H1 (cell line): ENCODE data around the gene MAFG. TPM values are rescaled to one million over a fixed set of nuclear protein-coding genes. Genes with fewer than 3 reads are reported as not detected.

Experiments used
- CTCF ChIA-PET: fragments of 300-600 bp; sonication (Branson Sonifier 250); formaldehyde crosslinking; loops from one replicate; lab custom pipeline; 2021; ENCODE audit not compliant: partially characterized antibody; lab: Charles Lee
- POLR2A ChIA-PET: fragments of 300-600 bp; sonication (Branson Sonifier 250); formaldehyde crosslinking; loops from one replicate; lab custom pipeline; 2021; ENCODE audit warnings: inconsistent platforms; ENCODE audit not compliant: partially characterized antibody; lab: Charles Lee
- DNase-seq, 2 experiments: peaks; one replicate each; pipeline versions ENCODE4 v3.0.0 to v3.0.0-alpha.2; 2010 to 2022; ENCODE audit warnings: low spot score in 2 of 2, low read depth in 1 of 2, mixed read lengths in 1 of 2
- FAIRE-seq: peaks from 2 replicates; lab custom pipeline; 2011; peaks lifted over from hg19 to GRCh38; lab: Jason Lieb, UNC
- H2AFZ ChIP-seq: 2 replicates; pipeline ENCODE4 v1.8.1; 2012; ENCODE audit warnings: low read length, inconsistent platforms
- H2AK5ac ChIP-seq: 2 replicates; pipeline ENCODE4 v1.6.1; 2013; ENCODE audit warnings: low read depth, low read length
- H2BK120ac ChIP-seq: replicated peaks from 2 replicates; pipeline ENCODE3; 2013; ENCODE audit warnings: low read depth, low read length, inconsistent platforms
- H2BK12ac ChIP-seq: 2 replicates; pipeline ENCODE4 v1.6.1; 2013; ENCODE audit warnings: low read depth, low read length
- H2BK15ac ChIP-seq: 2 replicates; pipeline ENCODE4 v1.6.1; 2013; ENCODE audit warnings: low read length
- H2BK20ac ChIP-seq: 2 replicates; pipeline ENCODE4 v1.6.1; 2013; ENCODE audit warnings: low read length
- H2BK5ac ChIP-seq: 2 replicates; pipeline ENCODE4 v1.6.1; 2013; ENCODE audit warnings: low read depth, low read length
- H3K14ac ChIP-seq: 2 replicates; pipeline ENCODE4 v1.6.1; 2013; ENCODE audit warnings: inconsistent platforms; ENCODE audit not compliant: insufficient read length
- H3K18ac ChIP-seq: 2 replicates; pipeline ENCODE4 v1.6.1; 2013; ENCODE audit warnings: low read length; ENCODE audit errors: extremely low read depth
- H3K23ac ChIP-seq: 2 replicates; pipeline ENCODE4 v1.6.1; 2013; ENCODE audit warnings: inconsistent platforms; ENCODE audit not compliant: insufficient read length
- H3K23me2 ChIP-seq: 2 replicates; pipeline ENCODE4 v1.6.1; 2013; ENCODE audit warnings: low read depth, low read length
- H3K27ac ChIP-seq: 2 replicates; pipeline ENCODE4 v1.6.1; 2011; ENCODE audit warnings: low read depth, low read length, inconsistent platforms
- H3K27me3 ChIP-seq, 4 experiments: replicated peaks in 1 of 4; 1 replicate in 1 of 4; 2 replicates in 3 of 4; pipeline versions ENCODE4 v1.6.1 to v1.8.1; 2011 to 2013; ENCODE audit warnings: low read length in 3 of 4, mild to moderate bottlenecking in 3 of 4, inconsistent platforms in 2 of 4, mixed read lengths in 2 of 4, moderate library complexity in 1 of 4; ENCODE audit not compliant: control insufficient read depth in 3 of 4, insufficient read depth in 3 of 4; ENCODE audit errors: extremely low read depth in 1 of 4
- H3K36me3 ChIP-seq, 4 experiments: 2 replicates each; pipeline versions ENCODE4 v1.6.1 to v1.8.1; 2011 to 2013; ENCODE audit warnings: mild to moderate bottlenecking in 4 of 4, low read length in 3 of 4, moderate library complexity in 2 of 4, control low read depth in 1 of 4, inconsistent platforms in 1 of 4; ENCODE audit not compliant: insufficient read depth in 4 of 4, control insufficient read depth in 2 of 4
- H3K4ac ChIP-seq: replicated peaks from 2 replicates; pipeline ENCODE3; 2013; ENCODE audit warnings: low read length, low read depth, mixed read lengths, inconsistent platforms; ENCODE audit not compliant: insufficient read length
- H3K4me1 ChIP-seq, 4 experiments: replicated peaks in 1 of 4; 1 replicate in 1 of 4; 2 replicates in 3 of 4; pipeline versions ENCODE4 v1.6.1 to v1.8.1; 2011 to 2013; ENCODE audit warnings: low read length in 3 of 4, inconsistent platforms in 2 of 4, mixed read lengths in 1 of 4; ENCODE audit not compliant: insufficient read depth in 4 of 4, control insufficient read depth in 3 of 4
- H3K4me2 ChIP-seq, 2 experiments: 2 replicates each; pipeline versions ENCODE4 v1.6.1 to v1.8.1; 2011 to 2013; ENCODE audit warnings: low read depth in 2 of 2, low read length in 2 of 2, control low read depth in 1 of 2, inconsistent platforms in 1 of 2, mild to moderate bottlenecking in 1 of 2; ENCODE audit not compliant: insufficient read depth in 1 of 2
- H3K4me3 ChIP-seq, 4 experiments: fragments of 200-600, 300-600 bp in 1 of 4; sonication (generic), shearing (Covaris generic), sonication (Bioruptor Twin) in 1 of 4; 2 replicates each; pipeline versions ENCODE4 v1.5.1 to v1.8.1; 2011 to 2016; ENCODE audit warnings: low read length in 4 of 4, low read depth in 3 of 4, control low read depth in 2 of 4, inconsistent platforms in 2 of 4, mild to moderate bottlenecking in 2 of 4, mixed read lengths in 1 of 4, moderate library complexity in 1 of 4; ENCODE audit not compliant: insufficient read depth in 2 of 4; ENCODE audit errors: extremely low read depth in 1 of 4
- H3K56ac ChIP-seq: replicated peaks from 2 replicates; pipeline ENCODE3; 2013; ENCODE audit warnings: low read depth, mild to moderate bottlenecking, mixed read lengths, low read length, inconsistent platforms; ENCODE audit not compliant: insufficient read length
- H3K79me1 ChIP-seq: 2 replicates; pipeline ENCODE4 v1.6.1; 2013; ENCODE audit warnings: low read depth, low read length, control low read depth
- H3K79me2 ChIP-seq, 2 experiments: 2 replicates each; pipeline versions ENCODE4 v1.6.1 to v1.8.1; 2012 to 2013; ENCODE audit warnings: low read length in 2 of 2, mild to moderate bottlenecking in 2 of 2, inconsistent platforms in 1 of 2; ENCODE audit not compliant: insufficient read depth in 2 of 2, control insufficient read depth in 1 of 2
- H3K9ac ChIP-seq, 4 experiments: replicated peaks in 1 of 4; 1 replicate in 1 of 4; 2 replicates in 3 of 4; pipeline versions ENCODE4 v1.6.1 to v1.8.1; 2011 to 2013; ENCODE audit warnings: low read depth in 3 of 4, low read length in 3 of 4, control low read depth in 2 of 4, mild to moderate bottlenecking in 2 of 4, moderate library complexity in 2 of 4, inconsistent platforms in 1 of 4; ENCODE audit errors: extremely low read depth in 1 of 4
- H3K9me3 ChIP-seq, 2 experiments: 2 replicates each; pipeline versions ENCODE4 v1.6.1 to v1.8.1; 2012 to 2013; ENCODE audit warnings: mild to moderate bottlenecking in 2 of 2, moderate library complexity in 2 of 2, control low read depth in 1 of 2, inconsistent platforms in 1 of 2, low read depth in 1 of 2, low read length in 1 of 2, mixed read lengths in 1 of 2; ENCODE audit not compliant: insufficient read depth in 2 of 2
- H4K20me1 ChIP-seq, 2 experiments: replicated peaks in 1 of 2; 2 replicates each; pipeline versions ENCODE3 to v1.8.1; 2011 to 2013; ENCODE audit warnings: inconsistent platforms in 2 of 2, low read length in 2 of 2, mild to moderate bottlenecking in 1 of 2; ENCODE audit not compliant: insufficient read depth in 2 of 2, control insufficient read depth in 1 of 2
- H4K5ac ChIP-seq: 2 replicates; pipeline ENCODE4 v1.6.1; 2013; ENCODE audit warnings: low read length, low read depth, mixed read lengths, inconsistent platforms; ENCODE audit not compliant: insufficient read length
- H4K8ac ChIP-seq: 2 replicates; pipeline ENCODE4 v1.8.0; 2013; ENCODE audit warnings: mild to moderate bottlenecking, moderate library complexity, low read length, inconsistent platforms; ENCODE audit not compliant: insufficient read depth; ENCODE audit errors: extremely low read depth
- H4K91ac ChIP-seq: replicated peaks from 2 replicates; pipeline ENCODE3; 2013; ENCODE audit warnings: low read length, mixed read lengths, inconsistent platforms; ENCODE audit not compliant: insufficient read length
- RNF2 ChIP-seq: fragments of 200-900, 300-1000 bp; sonication (generic); IDR thresholded peaks from 2 replicates; pipeline ENCODE4 v1.7.1; 2016; ENCODE audit warnings: borderline replicate concordance, low read depth, mild to moderate bottlenecking, antibody characterized with exemption, low read length; ENCODE audit not compliant: poor library complexity, severe bottlenecking; ENCODE audit errors: missing control alignments
- SP2 ChIP-seq: IDR thresholded peaks from 2 replicates; pipeline ENCODE4 v1.6.1; 2012; ENCODE audit warnings: mild to moderate bottlenecking, low read length, inconsistent platforms
- TCF12 ChIP-seq: IDR thresholded peaks from 2 replicates; pipeline ENCODE4 v1.6.1; 2011; ENCODE audit warnings: low read depth, mild to moderate bottlenecking, low read length
- WGBS, 2 experiments: shearing (Covaris generic) in 1 of 2; methylation state at CpG; one replicate each; pipeline versions ENCODE4 v1.1.6 to v1.1.7; 2013 to 2015; ENCODE audit warnings: low lambda C conversion rate in 2 of 2, mixed read lengths in 2 of 2, inconsistent platforms in 1 of 2, low coverage in 1 of 2, missing lambda C conversion rate in 1 of 2; ENCODE audit not compliant: insufficient replicate concordance in 2 of 2, insufficient coverage in 1 of 2, insufficient read length in 1 of 2; ENCODE audit errors: extremely low coverage in 1 of 2, missing lambda C conversion rate in 1 of 2; 5-methylcytosine and 5-hydroxymethylcytosine counted together
- polyA plus RNA-seq, 7 experiments: library from polyadenylated mRNA; depleted of rRNA in 3 of 7; stranded (reverse) in 5 of 7; unstranded in 2 of 7; fragments of >200 nt in 5 of 7; fragments of 200-250 nt in 2 of 7; gene quantifications; 1 replicate in 5 of 7; 2 replicates in 1 of 7; 4 replicates in 1 of 7; pipeline versions ENCODE4 v1.2.1 to v1.2.3, GENCODE V29; 2011 to 2013; ENCODE audit warnings: missing spikeins in 2 of 7, mixed read lengths in 2 of 7
- total RNA-seq: library from RNA; stranded (reverse); fragmentation: NEBNext Ultra II Directional; extraction: Animal tissue kit (Norgen Biotek cat#: 25700); gene quantifications from 2 replicates; pipeline ENCODE4 v1.2.1, GENCODE V29; 2021

MAFG gene
- total and polyA plus RNA-seq, 2 of the 8 experiments (the other 6 are each of a cell fraction or from before 2014, with no cell fraction given): 25.5 to 26.9 TPM

- no peak overlapping the region for H2BK20ac ChIP-seq
- no peaks in the 10 kb centered on the region for H3K36me3 ChIP-seq
- H3K9ac ChIP-seq: no peak overlapping the region
- H2BK12ac ChIP-seq: no peak overlapping the region
- DNase-seq: no peak
- 80% methylated on average over 15 of the region's 15 CpGs; no CpG with 5 or more reads in 1 of the 2 experiments for WGBS, 2 experiments
- H4K91ac ChIP-seq: no peak overlapping the region
- H2BK120ac ChIP-seq: no peak overlapping the region
- no peak overlapping the region for H3K4me3 ChIP-seq
- no peak overlapping the region for H3K14ac ChIP-seq
- FAIRE-seq: no peak
- ChIA-PET CTCF (interaction anchor here (1.1 to 2.3 kb wide), 2 partner anchors 9 to 10 kb away, joined by 4 to 9 read pairs; partner anchors contain the start of gene NOTUM), POLR2A (interaction anchor here (0.6 to 3.3 kb wide), 2 partner anchors 23 to 57 kb away, joined by 3 to 9 read pairs; partner anchors contain the start of gene MAFG)
- no peak overlapping the region for H3K18ac ChIP-seq
- H3K4ac ChIP-seq: no peak overlapping the region
- no peak overlapping the region for H3K23ac ChIP-seq
- H3K4me2 ChIP-seq: no peak overlapping the region
- no peak overlapping the region for H3K27ac ChIP-seq
- no peaks in the 10 kb centered on the region for H3K23me2 ChIP-seq
- peaks cover 0 to 5% (median 0%) of the 10 kb centered on the region in 4 experiments; a peak in 2 of 7 replicates for H3K27me3 ChIP-seq
- no peak overlapping the region for H2AK5ac ChIP-seq
- H3K79me1 ChIP-seq: no peaks in the 10 kb centered on the region
- no peak overlapping the region for H2BK5ac ChIP-seq
- H3K79me2 ChIP-seq: no peaks in the 10 kb centered on the region
- no peaks in the 10 kb centered on the region for H4K20me1 ChIP-seq
- no peaks in the 10 kb centered on the region for H3K9me3 ChIP-seq
- H4K5ac ChIP-seq: no peak overlapping the region
- no peak overlapping the region for H4K8ac ChIP-seq
- no peaks in the 10 kb centered on the region; a peak in 1 of 7 replicates for H3K4me1 ChIP-seq
- H3K56ac ChIP-seq: no peak overlapping the region
- H2AFZ ChIP-seq: no peak overlapping the region
- TF ChIP-seq RNF2: no peak
- no peak for TF ChIP-seq TCF12
- no peak for TF ChIP-seq SP2
- no peak overlapping the region for H2BK15ac ChIP-seq
These were observed 23.0 kb upstream of the MAFG start for GRCh38 chr17:81950501-81950900.
